Fibroblast of pulmonary artery (primary cell): ENCODE data around the gene LAMP5.

Source experiments
- DNase-seq: peaks from one replicate; pipeline ENCODE4 v3.0.0-alpha.2; 2010; ENCODE audit warnings: low read depth
- H3K4me3 ChIP-seq: replicated peaks from 2 replicates; pipeline ENCODE4 v1.5.1; 2011; ENCODE audit warnings: low read depth, mild to moderate bottlenecking, control low read depth, low read length, moderate library complexity
- CTCF ChIP-seq: IDR thresholded peaks from 2 replicates; pipeline ENCODE4 v1.5.1; 2011; ENCODE audit warnings: mild to moderate bottlenecking, control low read depth, low read length, inconsistent platforms; ENCODE audit errors: missing control alignments

Gene LAMP5

GRCh38 chr20:9478771-9479170 is 35.6 kb upstream of the LAMP5 start:
- DNase-seq = no peak
- H3K4me3 ChIP-seq = no peak overlapping the region
- TF ChIP-seq CTCF = no peak

- no peak for TF ChIP-seq CTCF
- DNase-seq = no peak
- no peak overlapping the region for H3K4me3 ChIP-seq
Observed at GRCh38 chr20:9480066-9480465, 34.3 kb upstream of the LAMP5 start.

GRCh38 chr20:9482180-9482579 is 32.2 kb upstream of the LAMP5 start:
- no peak for DNase-seq
- no peak for TF ChIP-seq CTCF
- H3K4me3 ChIP-seq = no peak overlapping the region

GRCh38 chr20:9483131-9483530 is 31.3 kb upstream of the LAMP5 start:
- no peak for DNase-seq
- TF ChIP-seq CTCF = no peak
- no peak overlapping the region for H3K4me3 ChIP-seq

- no peak for TF ChIP-seq CTCF
- no peak overlapping the region for H3K4me3 ChIP-seq
- DNase-seq = no peak
Observed at GRCh38 chr20:9485614-9486340, 28.6 kb upstream of the LAMP5 start.

- no peak overlapping the region for H3K4me3 ChIP-seq
- TF ChIP-seq CTCF = no peak
- DNase-seq = no peak
Observed at GRCh38 chr20:9487231-9487630, 27.2 kb upstream of the LAMP5 start.

- no peak overlapping the region for H3K4me3 ChIP-seq
- no peak for TF ChIP-seq CTCF
Observed at GRCh38 chr20:9488063-9488462, 26.3 kb upstream of the LAMP5 start.

More at GRCh38 chr20:9488063-9488462, 26.3 kb upstream of the LAMP5 start:
- no peak for DNase-seq
